Activated naive CD8-positive, alpha-beta T cell treated with anti-CD3 and anti-CD28 coated beads, Interleukin-2, amount 50 U/mL, for 24 hours (primary cell): ENCODE results near the gene COX7A1.
"Not testable (repeated sequence)": the region's sequence is repeated elsewhere in the genome, so short reads cannot be mapped to it uniquely, and the experiment has no call there.

Experiments used
- ATAC-seq: fragments of 150-1000 bp; cut with Tn5 transposase; one replicate; pipeline ENCODE4 v1.10.0; 2021
- DNase-seq: peaks from one replicate; pipeline ENCODE4 v3.0.0; 2021
- H3K27ac Mint-ChIP-seq: one replicate; pipeline ENCODE4 v1.8.0; 2021; ENCODE audit warnings: mild to moderate bottlenecking, mixed read lengths
- H3K27me3 Mint-ChIP-seq: one replicate; pipeline ENCODE4 v1.8.0; 2021; ENCODE audit warnings: mixed read lengths
- H3K36me3 Mint-ChIP-seq: one replicate; pipeline ENCODE4 v1.8.0; 2021; ENCODE audit warnings: low read depth, mixed read lengths
- H3K4me1 Mint-ChIP-seq: one replicate; pipeline ENCODE4 v1.8.0; 2021; ENCODE audit warnings: mixed read lengths
- H3K4me3 Mint-ChIP-seq: one replicate; pipeline ENCODE4 v1.8.0; 2021; ENCODE audit warnings: mild to moderate bottlenecking, moderate library complexity, mixed read lengths
- H3K9me3 Mint-ChIP-seq: one replicate; pipeline ENCODE4 v1.8.0; 2021; ENCODE audit warnings: mixed read lengths

Gene COX7A1

DNA sequence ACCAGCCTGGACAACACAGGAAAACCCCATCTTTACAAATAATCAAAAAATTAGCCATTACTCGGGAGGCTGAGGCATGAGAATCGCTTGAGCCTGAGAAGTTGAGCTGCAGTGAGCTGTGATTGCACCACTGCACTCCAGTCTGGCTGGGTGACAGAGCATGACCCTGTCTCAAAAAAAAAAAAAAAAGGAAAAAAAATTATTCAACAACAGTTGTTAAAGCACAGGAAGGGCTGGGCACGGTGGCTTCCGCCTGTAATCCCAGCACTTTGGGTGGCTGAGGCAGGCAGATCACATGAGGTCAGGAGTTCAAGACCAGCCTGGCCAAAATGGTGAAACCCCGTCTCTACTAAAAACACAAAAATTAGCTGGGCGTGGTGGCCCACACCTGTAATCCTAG, 21.0 kb downstream of the COX7A1 start:
- H3K9me3 Mint-ChIP-seq, ATAC-seq, H3K27ac Mint-ChIP-seq, DNase-seq, H3K27me3 Mint-ChIP-seq, H3K4me3 Mint-ChIP-seq, H3K36me3 Mint-ChIP-seq: not testable (repeated sequence)
- peaks cover 29% of the 10 kb centered on the region for H3K4me1 Mint-ChIP-seq

DNA sequence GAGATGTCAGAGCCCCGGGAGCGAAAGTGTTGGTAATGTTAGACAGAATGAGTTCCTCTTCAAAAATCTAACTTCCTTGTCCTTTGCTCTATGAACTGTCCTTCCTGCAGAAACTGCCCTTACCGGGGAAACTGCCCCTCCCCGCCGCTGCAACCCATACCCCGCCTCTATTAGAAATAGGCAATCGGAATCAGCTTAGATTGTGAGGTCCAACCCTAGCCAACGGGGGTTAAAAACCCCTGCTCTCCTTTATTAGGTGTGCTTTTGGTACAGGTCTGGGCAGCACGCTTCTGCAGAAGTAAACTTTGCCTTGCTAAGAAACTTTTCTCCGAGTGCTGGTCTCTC, 23.9 kb downstream of the COX7A1 start:
- Mint-ChIP-seq H3K4me1 (peaks cover 34% of the 10 kb centered on the region), H3K4me3 (peak overlapping the region; percentile 84), H3K9me3 (no peaks in the 10 kb centered on the region), H3K27ac (peak overlapping the region; percentile 98), H3K36me3 (peaks cover 8% of the 10 kb centered on the region), H3K27me3 (no peaks in the 10 kb centered on the region)
- no peak for ATAC-seq
- DNase-seq: no peak

DNA sequence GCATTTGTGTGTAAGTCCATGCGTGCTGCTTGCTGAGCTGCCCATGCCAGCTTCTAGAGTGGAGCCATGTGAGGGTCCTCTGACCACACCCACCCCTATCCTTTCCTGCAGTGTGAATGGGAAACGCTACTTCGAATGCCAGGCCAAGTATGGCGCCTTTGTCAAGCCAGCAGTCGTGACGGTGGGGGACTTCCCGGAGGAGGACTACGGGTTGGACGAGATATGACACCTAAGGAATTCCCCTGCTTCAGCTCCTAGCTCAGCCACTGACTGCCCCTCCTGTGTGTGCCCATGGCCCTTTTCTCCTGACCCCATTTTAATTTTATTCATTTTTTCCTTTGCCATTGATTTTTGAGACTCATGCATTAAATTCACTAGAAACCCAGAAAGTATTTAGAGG, 26.7 kb downstream of the COX7A1 start:
- Mint-ChIP-seq H3K4me3 (no peak overlapping the region), H3K4me1 (peaks cover 19% of the 10 kb centered on the region), H3K27me3 (no peaks in the 10 kb centered on the region), H3K9me3 (no peaks in the 10 kb centered on the region), H3K27ac (peak overlapping the region; percentile 48), H3K36me3 (peaks cover 11% of the 10 kb centered on the region)
- DNase-seq: peak; percentile 22
- ATAC-seq: no peak

DNA sequence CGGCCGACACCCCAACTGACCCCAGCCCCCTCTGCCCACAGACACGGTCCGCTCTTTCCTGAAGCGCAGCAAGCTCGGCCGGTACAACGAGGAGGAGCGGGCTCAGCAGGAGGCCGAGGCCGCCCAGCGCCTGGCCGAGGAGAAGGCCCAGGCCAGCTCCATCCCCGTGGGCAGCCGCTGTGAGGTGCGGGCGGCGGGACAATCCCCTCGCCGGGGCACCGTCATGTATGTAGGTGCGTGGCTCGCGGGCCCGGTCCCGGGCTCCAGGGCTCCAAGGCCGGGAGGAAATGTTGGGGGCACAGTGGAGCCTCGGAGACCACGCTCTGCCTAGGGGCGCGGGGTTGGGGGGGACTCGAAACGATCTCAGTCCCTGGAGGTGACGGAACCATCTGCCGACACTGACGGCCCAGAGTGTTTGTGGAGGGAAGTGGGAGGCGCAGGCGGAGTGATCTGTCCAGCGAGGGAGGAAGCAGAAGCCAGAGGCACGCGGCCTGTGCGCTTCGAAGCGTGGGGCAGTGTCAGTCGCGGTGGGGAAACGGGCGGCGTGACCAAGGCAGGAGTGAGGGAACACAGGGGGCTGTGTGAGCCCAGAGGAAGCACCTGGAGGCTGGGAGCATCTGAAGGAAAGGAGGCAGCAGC, 30.6 kb downstream of the COX7A1 start:
- DNase-seq (no peak), ATAC-seq (no peak)
- Mint-ChIP-seq H3K27ac (no peak overlapping the region), H3K27me3 (no peaks in the 10 kb centered on the region), H3K36me3 (peaks cover 22% of the 10 kb centered on the region), H3K9me3 (no peaks in the 10 kb centered on the region), H3K4me3 (no peak overlapping the region), H3K4me1 (peaks cover 19% of the 10 kb centered on the region)

DNA sequence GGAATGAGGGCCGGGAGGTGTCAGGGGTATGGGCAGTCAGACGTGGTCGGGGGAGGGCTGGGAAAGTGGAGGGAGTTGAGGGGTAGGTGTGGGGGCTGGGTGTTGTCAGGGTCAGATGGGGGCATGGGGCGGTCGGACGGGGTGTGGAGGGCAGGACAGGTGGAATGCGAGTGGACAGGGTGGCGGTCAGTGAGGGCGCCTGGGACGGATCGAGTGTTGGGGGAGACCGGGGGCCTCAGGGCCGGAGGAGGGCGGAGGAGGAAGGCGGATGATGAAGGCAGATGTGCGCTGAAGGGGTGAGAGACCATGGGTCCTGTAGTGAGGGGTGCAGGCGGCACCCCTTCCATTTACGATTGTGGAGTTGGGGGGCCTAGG, 31.3 kb downstream of the COX7A1 start:
- DNase-seq: no peak
- Mint-ChIP-seq H3K27ac (no peak overlapping the region), H3K4me1 (peaks cover 24% of the 10 kb centered on the region), H3K9me3 (no peaks in the 10 kb centered on the region), H3K36me3 (peaks cover 22% of the 10 kb centered on the region), H3K27me3 (no peaks in the 10 kb centered on the region), H3K4me3 (no peak overlapping the region)
- ATAC-seq: no peak

DNA sequence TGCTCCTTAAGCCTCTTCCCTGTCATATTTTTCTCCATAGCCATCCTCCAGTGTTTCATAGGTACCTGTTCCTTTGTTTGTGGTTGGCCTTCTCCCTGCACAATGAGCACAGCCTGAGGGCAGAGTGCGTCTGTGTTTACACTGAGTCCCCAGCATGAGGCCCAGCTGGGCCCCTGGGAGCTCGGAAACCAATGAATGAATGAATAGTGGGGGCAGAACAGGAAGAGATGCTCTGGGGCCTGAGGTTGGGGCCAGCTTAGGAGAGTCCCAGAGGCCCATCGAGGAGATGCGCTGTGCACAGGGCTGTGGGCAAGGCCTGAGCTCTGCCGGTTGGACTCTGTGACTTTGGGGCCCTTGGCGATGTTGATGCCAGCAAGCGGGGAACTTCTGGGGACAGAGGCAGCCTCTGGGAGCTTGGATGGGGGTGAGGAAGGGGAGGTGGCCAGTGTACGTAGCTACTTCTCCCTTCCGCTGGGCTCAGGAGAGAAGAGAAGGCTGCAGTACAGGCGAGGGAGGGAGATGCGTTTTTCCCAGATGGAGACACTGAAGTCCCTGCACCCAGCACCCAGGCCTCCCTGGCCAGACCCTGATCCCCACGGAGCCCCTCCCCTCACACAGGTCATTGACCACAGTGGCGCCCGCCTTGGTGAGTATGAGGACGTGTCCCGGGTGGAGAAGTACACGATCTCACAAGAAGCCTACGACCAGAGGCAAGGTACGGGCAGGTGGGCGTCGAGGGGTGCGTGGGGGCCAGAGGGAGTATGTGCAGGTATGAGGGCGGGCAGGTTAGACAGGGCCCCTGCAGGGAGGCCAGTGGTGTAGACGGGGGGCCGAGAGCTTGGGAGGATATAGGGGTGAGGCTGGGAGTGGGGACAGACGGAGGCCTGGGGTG, 31.9 kb downstream of the COX7A1 start:
- Mint-ChIP-seq H3K4me3 (no peak overlapping the region), H3K27me3 (no peaks in the 10 kb centered on the region), H3K4me1 (peaks cover 20% of the 10 kb centered on the region), H3K9me3 (no peaks in the 10 kb centered on the region), H3K27ac (no peak overlapping the region), H3K36me3 (peaks cover 15% of the 10 kb centered on the region)
- no peak for ATAC-seq
- DNase-seq: no peak

DNA sequence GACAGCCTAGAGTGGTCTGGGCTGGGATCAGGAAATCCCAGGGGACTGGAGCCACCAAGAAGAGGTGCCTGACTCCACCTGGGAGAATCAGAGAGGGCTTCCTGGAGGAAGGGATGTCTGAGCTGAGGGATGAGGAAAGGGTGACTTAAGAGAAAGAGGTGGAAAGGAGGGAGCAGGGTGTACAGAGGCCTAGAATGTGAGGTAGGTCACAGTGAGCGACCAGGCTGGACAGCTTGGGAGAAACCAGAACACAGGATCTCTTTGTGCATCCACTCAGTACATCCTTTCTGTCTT, 36.0 kb downstream of the COX7A1 start:
- H3K4me1 Mint-ChIP-seq: peaks cover 40% of the 10 kb centered on the region
- H3K4me3 Mint-ChIP-seq: peak overlapping the region; percentile 95
- H3K27me3 Mint-ChIP-seq: peaks cover 5% of the 10 kb centered on the region
- no peaks in the 10 kb centered on the region for H3K9me3 Mint-ChIP-seq
- peak overlapping the region; percentile 99 for H3K27ac Mint-ChIP-seq
- DNase-seq (no peak), ATAC-seq (no peak)
- peaks cover 30% of the 10 kb centered on the region for H3K36me3 Mint-ChIP-seq

DNA sequence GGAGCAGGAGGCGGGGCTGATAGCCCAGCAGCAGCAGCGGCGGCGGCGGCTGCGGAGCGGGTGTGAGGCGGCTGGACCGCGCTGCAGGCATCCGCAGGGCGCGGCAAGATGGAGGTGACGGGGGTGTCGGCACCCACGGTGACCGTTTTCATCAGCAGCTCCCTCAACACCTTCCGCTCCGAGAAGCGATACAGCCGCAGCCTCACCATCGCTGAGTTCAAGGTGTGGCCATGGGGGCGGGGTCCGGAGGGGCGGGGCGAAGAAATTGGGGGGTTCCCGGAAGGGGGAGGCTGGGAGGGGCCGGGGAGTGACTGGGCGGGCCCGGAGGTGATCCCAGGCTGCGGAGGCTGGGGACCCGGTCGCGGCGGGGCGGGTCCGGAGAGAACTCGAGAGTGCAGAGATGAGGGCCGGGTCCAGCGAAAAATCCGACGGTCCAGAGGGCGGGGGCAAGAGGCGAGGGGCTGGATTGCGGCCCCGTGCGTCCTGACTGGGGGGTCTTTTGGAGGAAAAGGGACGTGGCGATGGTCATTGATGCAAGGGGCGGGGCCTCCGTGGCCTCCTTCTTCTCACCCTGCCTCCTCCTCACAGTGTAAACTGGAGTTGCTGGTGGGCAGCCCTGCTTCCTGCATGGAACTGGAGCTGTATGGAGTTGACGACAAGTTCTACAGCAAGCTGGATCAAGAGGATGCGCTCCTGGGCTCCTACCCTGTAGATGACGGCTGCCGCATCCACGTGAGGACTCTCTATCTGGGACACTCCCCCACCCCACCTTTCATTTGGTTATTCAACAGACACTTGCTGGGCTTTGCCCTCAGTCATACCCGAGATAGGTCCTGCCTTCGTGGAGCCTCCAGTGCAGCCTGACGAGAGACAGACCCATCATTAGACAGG, 36.5 kb downstream of the COX7A1 start, which contains the start of gene TBCB:
TBCB (plus strand) TSS at position 16 of the 891 bp plus-strand sequence; CDS start at position 109, 93 bp downstream.
- peaks cover 40% of the 10 kb centered on the region for H3K4me1 Mint-ChIP-seq
- peak within 1 kb of the TSS; percentile 95 for H3K4me3 Mint-ChIP-seq
- H3K27ac Mint-ChIP-seq: peak within 1 kb of the TSS; percentile 99
- DNase-seq (peak; percentile 89), ATAC-seq (peak; percentile 59)
- H3K36me3 Mint-ChIP-seq: peaks cover 30% of the 10 kb centered on the region
- H3K9me3 Mint-ChIP-seq: no peaks in the 10 kb centered on the region
- peaks cover 5% of the 10 kb centered on the region for H3K27me3 Mint-ChIP-seq

DNA sequence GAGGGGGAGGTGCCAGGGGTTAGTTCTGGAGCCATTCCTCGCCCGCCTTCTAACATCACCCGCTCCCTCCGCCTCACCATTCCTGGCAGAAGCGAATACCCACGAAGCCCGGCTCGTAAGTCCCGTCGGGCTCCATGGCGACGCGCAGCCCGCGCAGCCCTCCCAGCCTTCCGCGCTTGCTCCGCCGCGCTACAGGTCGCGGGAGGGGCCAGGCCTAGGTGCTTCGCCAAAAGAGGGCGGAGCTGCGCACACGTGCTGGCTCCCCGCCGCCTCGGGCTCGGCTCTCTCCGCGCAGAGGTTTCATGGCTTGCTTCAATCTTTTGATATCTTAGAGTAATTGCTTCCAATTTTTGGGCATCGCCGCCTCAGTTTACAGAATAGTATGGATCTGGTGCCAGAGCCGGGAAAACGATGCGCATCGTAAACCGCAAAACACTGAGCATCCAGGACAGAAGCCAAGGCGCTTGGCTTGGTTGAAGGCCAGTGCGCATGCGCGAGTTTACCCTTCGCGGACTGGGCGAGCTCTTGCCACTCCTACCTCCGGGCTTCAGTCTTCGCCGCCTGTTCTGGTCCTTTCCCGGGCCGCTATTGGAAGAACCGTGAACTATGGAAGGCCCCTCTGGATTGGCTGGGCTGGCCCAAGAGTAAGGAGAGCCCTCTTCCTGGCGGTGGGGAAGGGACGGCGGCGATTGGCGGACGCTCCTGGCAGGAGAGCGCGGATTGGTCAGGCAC, 37.4 kb downstream of the COX7A1 start, which contains the start of gene POLR2I:
POLR2I (minus strand) TSS at position 155 of the 732 bp plus-strand sequence; CDS start at position 136, 19 bp downstream.
- Mint-ChIP-seq H3K4me1 (peaks cover 40% of the 10 kb centered on the region), H3K4me3 (peak within 1 kb of the TSS; percentile 95), H3K27me3 (peaks cover 5% of the 10 kb centered on the region), H3K36me3 (peaks cover 30% of the 10 kb centered on the region), H3K9me3 (no peaks in the 10 kb centered on the region), H3K27ac (peak within 1 kb of the TSS; percentile 99)
- ATAC-seq (peak; percentile 92), DNase-seq (peak; percentile 99)

DNA sequence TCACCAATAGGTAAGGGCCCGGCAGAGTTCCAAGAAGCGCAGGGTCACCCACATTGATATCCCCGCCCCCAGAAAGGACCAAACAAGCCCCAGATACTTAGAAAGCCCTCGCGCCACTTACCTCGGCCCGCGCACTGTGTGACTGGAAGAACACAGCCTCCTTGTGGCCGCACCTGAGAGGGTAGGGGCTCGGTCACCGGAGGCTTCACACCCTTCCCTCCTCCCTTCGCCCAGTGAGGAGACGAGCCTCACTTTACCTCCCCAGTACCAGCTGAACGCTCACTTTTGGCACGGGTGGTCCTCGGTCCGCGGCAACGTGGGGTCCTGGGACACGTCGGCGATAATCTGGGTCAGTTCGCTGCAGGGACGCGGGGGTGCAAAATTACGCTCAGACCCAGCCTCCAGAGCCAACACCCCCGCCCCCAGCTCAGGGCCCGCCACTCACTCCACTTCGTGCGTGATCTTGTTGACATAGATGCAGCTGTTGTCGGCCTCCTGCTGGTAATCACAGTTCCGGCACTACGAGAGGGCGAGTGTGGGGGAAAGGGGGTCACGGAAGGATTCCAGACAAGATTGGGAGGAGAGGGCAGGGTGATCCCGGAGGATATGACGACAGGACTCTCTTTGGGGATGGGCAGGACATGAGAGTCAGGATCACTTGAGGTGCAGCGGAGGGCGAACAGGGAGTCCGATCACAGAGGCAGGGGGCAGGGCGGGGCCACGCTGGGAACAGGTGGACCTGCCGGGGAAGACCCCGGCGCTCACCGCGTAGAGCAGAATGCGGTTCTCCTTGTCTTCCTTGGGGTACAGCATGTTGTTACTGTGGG, 38.1 kb downstream of the COX7A1 start:
- Mint-ChIP-seq H3K36me3 (peaks cover 30% of the 10 kb centered on the region), H3K27me3 (peaks cover 5% of the 10 kb centered on the region), H3K4me1 (peaks cover 40% of the 10 kb centered on the region), H3K27ac (peak overlapping the region; percentile 99), H3K9me3 (no peaks in the 10 kb centered on the region), H3K4me3 (peak overlapping the region; percentile 95)
- ATAC-seq: no peak
- no peak for DNase-seq

DNA sequence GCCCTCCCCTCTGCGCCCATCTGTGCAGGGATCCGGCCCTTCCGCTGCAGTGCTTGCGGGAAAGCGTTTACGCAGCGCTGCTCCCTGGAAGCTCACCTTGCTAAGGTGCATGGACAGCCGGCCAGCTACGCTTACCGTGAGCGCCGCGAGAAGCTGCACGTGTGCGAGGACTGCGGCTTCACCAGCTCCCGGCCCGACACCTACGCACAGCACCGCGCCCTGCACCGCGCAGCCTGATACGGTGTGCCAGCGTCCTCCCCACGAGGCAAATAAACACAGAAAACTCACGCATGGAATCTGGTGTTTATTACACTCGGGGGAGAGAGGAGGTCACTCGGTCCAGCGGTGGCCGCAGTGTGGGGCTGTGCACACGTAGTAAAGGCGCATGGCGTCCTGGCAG, 38.8 kb downstream of the COX7A1 start:
- Mint-ChIP-seq H3K9me3 (no peaks in the 10 kb centered on the region), H3K4me3 (peak overlapping the region; percentile 95), H3K36me3 (peaks cover 27% of the 10 kb centered on the region), H3K4me1 (peaks cover 40% of the 10 kb centered on the region), H3K27ac (peak overlapping the region; percentile 99), H3K27me3 (peaks cover 5% of the 10 kb centered on the region)
- no peak for DNase-seq
- no peak for ATAC-seq

DNA sequence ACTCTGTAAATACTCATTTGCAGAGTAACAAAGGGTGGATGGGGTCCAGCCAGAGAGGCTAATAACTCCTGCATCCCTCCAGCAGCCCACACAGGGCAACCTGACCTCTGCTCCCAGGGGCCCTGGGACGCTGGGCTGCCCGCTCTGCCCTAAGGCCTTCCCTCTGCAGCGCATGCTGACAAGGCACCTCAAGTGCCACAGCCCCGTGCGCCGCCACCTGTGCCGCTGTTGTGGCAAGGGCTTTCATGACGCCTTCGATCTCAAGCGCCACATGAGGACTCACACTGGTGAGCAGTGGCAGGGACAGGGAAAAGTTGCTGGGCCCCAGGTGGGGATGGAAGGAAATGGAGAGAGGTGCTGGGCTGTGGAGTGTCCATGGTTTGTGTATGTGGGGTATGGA, 39.6 kb downstream of the COX7A1 start:
- ATAC-seq (no peak), DNase-seq (no peak)
- Mint-ChIP-seq H3K27ac (peak overlapping the region; percentile 25), H3K4me1 (peaks cover 35% of the 10 kb centered on the region), H3K36me3 (peaks cover 25% of the 10 kb centered on the region), H3K27me3 (peaks cover 5% of the 10 kb centered on the region), H3K4me3 (peak overlapping the region; percentile 95), H3K9me3 (no peaks in the 10 kb centered on the region)

DNA sequence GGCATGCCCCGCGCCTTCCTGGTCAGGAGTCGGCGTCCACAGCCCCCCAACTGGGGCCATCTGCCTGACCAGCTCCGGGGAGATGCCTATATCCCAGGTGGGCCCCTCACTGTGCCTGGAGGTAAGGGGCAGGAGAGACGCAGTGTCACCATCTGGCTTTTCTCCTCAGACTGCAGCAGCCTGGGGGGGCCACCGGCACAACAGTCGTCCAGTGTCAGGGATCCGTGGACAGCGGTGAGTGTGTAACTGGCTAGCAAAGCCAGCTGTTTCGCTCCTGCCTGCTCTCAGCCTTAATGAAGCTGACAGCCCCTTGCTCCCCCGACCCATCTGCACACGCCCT, 41.1 kb downstream of the COX7A1 start:
- Mint-ChIP-seq H3K4me3 (no peak overlapping the region), H3K27ac (no peak overlapping the region), H3K36me3 (peaks cover 21% of the 10 kb centered on the region), H3K4me1 (peaks cover 25% of the 10 kb centered on the region), H3K27me3 (peaks cover 5% of the 10 kb centered on the region), H3K9me3 (no peaks in the 10 kb centered on the region)
- no peak for DNase-seq
- no peak for ATAC-seq
